HepG2 (cell line): Measurements from ENCODE around the gene NKD2. TPM values are rescaled to one million over a fixed set of nuclear protein-coding genes. Genes with fewer than 3 reads are reported as not detected.

Experiments used
- ATAC-seq: fragments of 200-7000 bp; cut with Tn5 transposase; 3 replicates; pipeline ENCODE4 v1.9.1; 2020; ENCODE audit warnings: mild to moderate bottlenecking, moderate library complexity
- BruUV-seq: library from RNA; stranded (reverse); fragments of 400-500 nt; replicated peaks from 2 replicates; lab custom pipeline; 2021; lab: Mats Ljungman, UMichigan
- CTCF ChIA-PET: fragments of 300-600 bp; formaldehyde crosslinking; extraction: SDS; loops from one replicate; lab custom pipeline; 2021; ENCODE audit warnings: low total read pairs, inconsistent platforms, low intra/inter-chr PET ratio; lab: Yijun Ruan, JAX
- POLR2A ChIA-PET: fragments of 350-600 bp; sonication (Branson Sonifier 250); formaldehyde crosslinking; loops from one replicate; lab custom pipeline; 2020; ENCODE audit warnings: antibody characterized with exemption, inconsistent platforms; lab: Yijun Ruan, JAX
- DNase-seq: peaks from one replicate; pipeline ENCODE4 v3.0.0-alpha.2; 2015; ENCODE audit warnings: low spot score
- FAIRE-seq: peaks from 3 replicates; lab custom pipeline; 2011; peaks lifted over from hg19 to GRCh38; lab: Jason Lieb, UNC
- H2AFZ ChIP-seq: one replicate; pipeline ENCODE4 v1.6.1; 2011; ENCODE audit warnings: low read length, inconsistent platforms
- H3K27ac ChIP-seq: fragments of 300-600 bp; 3 replicates; pipeline ENCODE4 v1.8.0; 2011; ENCODE audit warnings: mixed run types, mild to moderate bottlenecking, mixed read lengths, low read length, inconsistent platforms; ENCODE audit not compliant: insufficient read depth; ENCODE audit errors: extremely low read length
- H3K27me3 ChIP-seq, 2 experiments: fragments of 200-600 bp in 1 of 2; 2 replicates in 1 of 2; 3 replicates in 1 of 2; pipeline versions ENCODE4 v1.6.0 to v1.8.0; 2011; ENCODE audit warnings: low read length in 2 of 2, mild to moderate bottlenecking in 2 of 2, moderate library complexity in 2 of 2, inconsistent platforms in 1 of 2; ENCODE audit not compliant: insufficient read depth in 2 of 2, control insufficient read depth in 1 of 2
- H3K36me3 ChIP-seq, 2 experiments: fragments of 200-600 bp in 1 of 2; replicated peaks in 1 of 2; 2 replicates in 1 of 2; 3 replicates in 1 of 2; pipeline versions ENCODE4 v1.5.1 to v1.8.0; 2011; ENCODE audit warnings: low read length in 2 of 2, inconsistent platforms in 1 of 2; ENCODE audit not compliant: insufficient read depth in 2 of 2, control insufficient read depth in 1 of 2
- H3K4me1 ChIP-seq: 2 replicates; pipeline ENCODE4 v1.5.1; 2012; ENCODE audit warnings: low read length, inconsistent platforms; ENCODE audit not compliant: insufficient read depth
- H3K4me2 ChIP-seq: 2 replicates; pipeline ENCODE4 v1.6.0; 2011; ENCODE audit warnings: low read depth, low read length, inconsistent platforms
- H3K4me3 ChIP-seq, 3 experiments: fragments of 200-600 bp in 1 of 3; sonication (generic), shearing (Covaris generic) in 1 of 3; replicated peaks in 1 of 3; 2 replicates each; pipeline ENCODE4 v1.5.1; 2011 to 2016; ENCODE audit warnings: low read length in 3 of 3, inconsistent platforms in 2 of 3, low read depth in 2 of 3, mild to moderate bottlenecking in 2 of 3, control low read depth in 1 of 3, mixed read lengths in 1 of 3; ENCODE audit not compliant: insufficient read depth in 1 of 3
- H3K79me2 ChIP-seq: one replicate; pipeline ENCODE4 v1.6.1; 2011; ENCODE audit warnings: low read length, inconsistent platforms; ENCODE audit not compliant: insufficient read depth
- H3K9ac ChIP-seq: 2 replicates; pipeline ENCODE4 v1.6.0; 2011; ENCODE audit warnings: mild to moderate bottlenecking, low read depth, low read length, inconsistent platforms; ENCODE audit not compliant: insufficient read depth
- H3K9me3 ChIP-seq: 2 replicates; pipeline ENCODE4 v1.5.1; 2012; ENCODE audit warnings: mild to moderate bottlenecking, low read length
- H4K20me1 ChIP-seq: 2 replicates; pipeline ENCODE4 v1.6.0; 2011; ENCODE audit warnings: inconsistent platforms, mild to moderate bottlenecking, low read length, moderate library complexity; ENCODE audit not compliant: insufficient read depth
- FOXJ3 ChIP-seq: sonication (generic); formaldehyde crosslinking; IDR thresholded peaks from 2 replicates; pipeline ENCODE4 v1.4.0; 2020; ENCODE audit warnings: missing genetic modification reagents, mild to moderate bottlenecking, borderline replicate concordance
- GFI1 ChIP-seq: sonication (generic); formaldehyde crosslinking; IDR thresholded peaks from 2 replicates; pipeline ENCODE4 v1.5.0; 2020; ENCODE audit warnings: missing genetic modification reagents, mild to moderate bottlenecking, borderline replicate concordance
- LCORL ChIP-seq, 2 experiments: fragments of 450-650 bp in 1 of 2; sonication (generic) in 1 of 2; formaldehyde crosslinking in 1 of 2; IDR thresholded peaks; 2 replicates each; pipeline versions ENCODE4 v1.5.0 to v1.6.1; 2017 to 2020; ENCODE audit warnings: antibody characterized with exemption in 1 of 2, missing genetic modification reagents in 1 of 2
- MED13 ChIP-seq: sonication (generic); formaldehyde crosslinking; IDR thresholded peaks from 2 replicates; pipeline ENCODE4 v1.5.0; 2020; ENCODE audit warnings: missing genetic modification reagents
- REPIN1 ChIP-seq: sonication (generic); formaldehyde crosslinking; IDR thresholded peaks from 2 replicates; pipeline ENCODE4 v1.8.0; 2022; ENCODE audit warnings: missing genetic modification reagents, low read depth, mild to moderate bottlenecking, borderline replicate concordance
- SKIL ChIP-seq: sonication (generic); formaldehyde crosslinking; IDR thresholded peaks from 2 replicates; pipeline ENCODE4 v1.8.0; 2022; ENCODE audit warnings: missing genetic modification reagents, mild to moderate bottlenecking, moderate library complexity, borderline replicate concordance
- SP140L ChIP-seq: sonication (generic); formaldehyde crosslinking; IDR thresholded peaks from 2 replicates; pipeline ENCODE4 v1.4.0; 2020; ENCODE audit warnings: missing genetic modification reagents, borderline replicate concordance
- ZBTB43 ChIP-seq: sonication (generic); formaldehyde crosslinking; conservative IDR thresholded peaks from 2 replicates; pipeline ENCODE4 v1.4.0; 2020; ENCODE audit warnings: missing genetic modification reagents
- ZFYVE20 ChIP-seq: sonication (generic); formaldehyde crosslinking; IDR thresholded peaks from 2 replicates; pipeline ENCODE4 v1.8.0; 2023; ENCODE audit warnings: low read depth, mild to moderate bottlenecking, moderate library complexity, missing genetic modification reagents, borderline replicate concordance
- ZNF12 ChIP-seq: sonication (generic); formaldehyde crosslinking; IDR thresholded peaks from 2 replicates; pipeline ENCODE4 v1.5.0; 2020; ENCODE audit warnings: missing genetic modification reagents
- ZNF615 ChIP-seq: sonication (generic); formaldehyde crosslinking; IDR thresholded peaks from 2 replicates; pipeline ENCODE4 v1.5.0; 2020; ENCODE audit warnings: mild to moderate bottlenecking, missing genetic modification reagents, borderline replicate concordance
- ZNF780A ChIP-seq: sonication (generic); formaldehyde crosslinking; IDR thresholded peaks from 2 replicates; pipeline ENCODE4 v1.8.0; 2022; ENCODE audit warnings: mild to moderate bottlenecking, missing genetic modification reagents, moderate library complexity
- WGBS: methylation state at CpG from one replicate; pipeline ENCODE4 v1.1.6; 2017; ENCODE audit warnings: low lambda C conversion rate; 5-methylcytosine and 5-hydroxymethylcytosine counted together
- in situ Hi-C: cut with HindIII; loops from 2 replicates; pipeline ENCODE4 v1.10.0; 2017; ENCODE audit warnings: low pct_unique_long_range_greater_than_20kb; ENCODE audit not compliant: extremely low pct_ligation_motif_present
- intact Hi-C: fragments of 100-400 bp; cut with micrococcal nuclease; formaldehyde crosslinking; loops from one replicate; pipeline ENCODE4 v1.10.0; 2022; ENCODE audit not compliant: unreplicated experiment
- polyA plus RNA-seq, 8 experiments: library from polyadenylated mRNA; depleted of rRNA in 3 of 8; stranded (reverse) in 7 of 8; unstranded in 1 of 8; fragments of >200 nt; fragmentation: Illumina TruSeq in 4 of 8; extraction: Trizol in 4 of 8; gene quantifications; 2 replicates each; pipeline versions ENCODE4 v1.2.1 to v1.2.3, GENCODE V29; 2011 to 2016; ENCODE audit warnings: low read depth in 4 of 8, missing spikeins in 1 of 8, mixed read lengths in 1 of 8; ENCODE audit not compliant: insufficient read depth in 1 of 8
- total RNA-seq, 5 experiments: library from RNA; depleted of rRNA; stranded (reverse); fragments of >200 nt; fragmentation: Illumina TruSeq; extraction: Trizol; gene quantifications; 2 replicates each; pipeline ENCODE4 v1.2.3, GENCODE V29; 2016; ENCODE audit warnings: low read depth in 1 of 5
- TF ChIP-seq, protein P1 (sequence below): IDR thresholded peaks from 2 replicates; pipeline ENCODE4 v1.6.1; 2018; ENCODE audit warnings: missing genetic modification reagents
- TF ChIP-seq, protein P2 (sequence below): sonication (generic); formaldehyde crosslinking; IDR thresholded peaks from 2 replicates; pipeline ENCODE4 v1.4.0; 2020; ENCODE audit warnings: missing genetic modification reagents

NKD2 gene
- total and polyA plus RNA-seq, 2 of the 13 experiments (the other 11 are each of a cell fraction or from before 2014, with no cell fraction given): 0.53 to 0.82 TPM

DNA sequence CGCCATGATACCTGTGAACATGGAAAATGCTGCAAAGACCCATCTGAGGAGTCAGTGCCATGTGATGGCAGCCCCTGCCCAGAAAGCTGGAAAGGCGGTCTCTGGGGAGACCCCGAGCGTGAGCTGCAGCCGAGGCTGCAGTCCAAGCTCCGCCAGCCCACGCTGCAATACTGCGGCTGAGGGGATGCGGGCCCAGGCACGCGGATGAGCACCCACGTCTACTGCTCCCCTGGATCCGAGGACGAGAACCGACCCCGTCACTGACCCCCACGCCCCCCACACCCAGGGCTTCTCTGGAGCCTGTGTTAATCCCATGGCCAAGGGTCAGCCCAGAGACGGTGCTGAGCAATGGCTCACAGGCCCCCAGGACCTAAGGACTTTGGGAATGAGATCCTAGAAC is 70.9 kb downstream of the NKD2 start:
- Histone ChIP-seq H3K9ac (no peak overlapping the region), H3K27ac (no peak overlapping the region), H3K79me2 (no peaks in the 10 kb centered on the region), H3K27me3 (no peaks in the 10 kb centered on the region), H3K4me3 (no peak overlapping the region), H3K4me1 (no peaks in the 10 kb centered on the region), H3K36me3 (peaks cover 21 to 62% of the 10 kb centered on the region in 2 experiments; a peak in 4 of 5 replicates), H3K9me3 (no peaks in the 10 kb centered on the region), H2AFZ (no peak overlapping the region), H3K4me2 (no peak overlapping the region), H4K20me1 (no peaks in the 10 kb centered on the region)
- ChIA-PET CTCF (no interaction called here), POLR2A (interaction anchor here (1.9 kb wide), 1 partner anchor 27 kb away, joined by 4 read pairs; no protein-coding TSS in a partner anchor)
- FAIRE-seq: no peak
- intact Hi-C loops: no loop called here
- no peak for DNase-seq
- no peak for ATAC-seq
- no TSS peak for BruUV-seq
- TF ChIP-seq GFI1 (CRISPR knock-in tag): no peak
- TF ChIP-seq ZFYVE20: no peak
- no peak for TF ChIP-seq MED13
- no peak for TF ChIP-seq ZNF615 (CRISPR knock-in tag)
- no peak for TF ChIP-seq SKIL (CRISPR knock-in tag)
- no peak for TF ChIP-seq REPIN1 (CRISPR knock-in tag)
- TF ChIP-seq ZBTB43 (CRISPR knock-in tag): no peak
- TF ChIP-seq, protein P1, sequence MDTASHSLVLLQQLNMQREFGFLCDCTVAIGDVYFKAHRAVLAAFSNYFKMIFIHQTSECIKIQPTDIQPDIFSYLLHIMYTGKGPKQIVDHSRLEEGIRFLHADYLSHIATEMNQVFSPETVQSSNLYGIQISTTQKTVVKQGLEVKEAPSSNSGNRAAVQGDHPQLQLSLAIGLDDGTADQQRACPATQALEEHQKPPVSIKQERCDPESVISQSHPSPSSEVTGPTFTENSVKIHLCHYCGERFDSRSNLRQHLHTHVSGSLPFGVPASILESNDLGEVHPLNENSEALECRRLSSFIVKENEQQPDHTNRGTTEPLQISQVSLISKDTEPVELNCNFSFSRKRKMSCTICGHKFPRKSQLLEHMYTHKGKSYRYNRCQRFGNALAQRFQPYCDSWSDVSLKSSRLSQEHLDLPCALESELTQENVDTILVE: no peak
- no peak for TF ChIP-seq ZNF12 (CRISPR knock-in tag)
- TF ChIP-seq ZNF780A (CRISPR knock-in tag): no peak
- TF ChIP-seq FOXJ3: no peak
- no peak for TF ChIP-seq LCORL (IDR thresholded peaks at IDR 0.05)
- no peak for TF ChIP-seq LCORL (CRISPR knock-in tag; IDR thresholded peaks at IDR 0.05)
- TF ChIP-seq, protein P2, sequence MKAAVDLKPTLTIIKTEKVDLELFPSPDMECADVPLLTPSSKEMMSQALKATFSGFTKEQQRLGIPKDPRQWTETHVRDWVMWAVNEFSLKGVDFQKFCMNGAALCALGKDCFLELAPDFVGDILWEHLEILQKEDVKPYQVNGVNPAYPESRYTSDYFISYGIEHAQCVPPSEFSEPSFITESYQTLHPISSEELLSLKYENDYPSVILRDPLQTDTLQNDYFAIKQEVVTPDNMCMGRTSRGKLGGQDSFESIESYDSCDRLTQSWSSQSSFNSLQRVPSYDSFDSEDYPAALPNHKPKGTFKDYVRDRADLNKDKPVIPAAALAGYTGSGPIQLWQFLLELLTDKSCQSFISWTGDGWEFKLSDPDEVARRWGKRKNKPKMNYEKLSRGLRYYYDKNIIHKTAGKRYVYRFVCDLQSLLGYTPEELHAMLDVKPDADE: no peak
- no peak for TF ChIP-seq SP140L
- WGBS: 98% methylated on average over 15 of the region's 18 CpGs
- in situ Hi-C loops: no loop called here
